ENCODE results near the gene LAMTOR5. TPM values are rescaled to one million over a fixed set of nuclear protein-coding genes. Genes with fewer than 3 reads are reported as not detected.
"Not testable (repeated sequence)": the region's sequence is repeated elsewhere in the genome, so short reads cannot be mapped to it uniquely, and the experiment has no call there.

LAMTOR5 gene
- total RNA-seq, 1 donor from 2014 or later, result 128 TPM

- H3K27me3 Mint-ChIP-seq (ENCODE audit: low read depth), result no peaks in the 10 kb centered on the region
- H3K4me3 Mint-ChIP-seq, result peak overlapping the region; percentile 74
- H3K4me1 Mint-ChIP-seq, result peaks cover 25% of the 10 kb centered on the region
- TF ChIP-seq CTCF (conservative IDR thresholded peaks at IDR 0.05), result no peak
- no peaks in the 10 kb centered on the region for H3K9me3 Mint-ChIP-seq
- no peak for DNase-seq (ENCODE audit: low read depth, low spot score)
- H3K36me3 Mint-ChIP-seq (ENCODE audit: low read depth), result peaks cover 5% of the 10 kb centered on the region
- H3K27ac Mint-ChIP-seq (ENCODE audit: unreplicated experiment), result no peak overlapping the region
Observed at GRCh38 chr1:110404401-110404800, 3.1 kb downstream of the LAMTOR5 start.

- Mint-ChIP-seq H3K4me3 (peak overlapping the region; percentile 74), H3K9me3 (no peaks in the 10 kb centered on the region), H3K4me1 (peaks cover 25% of the 10 kb centered on the region), H3K36me3 (ENCODE audit: low read depth) (peaks cover 5% of the 10 kb centered on the region), H3K27ac (ENCODE audit: unreplicated experiment) (no peak overlapping the region), H3K27me3 (ENCODE audit: low read depth) (no peaks in the 10 kb centered on the region)
- no peak for TF ChIP-seq CTCF (conservative IDR thresholded peaks at IDR 0.05)
- no peak for DNase-seq (ENCODE audit: low read depth, low spot score)
Observed at GRCh38 chr1:110403805-110404204, 3.7 kb downstream of the LAMTOR5 start.

GRCh38 chr1:110396259-110396958 is 11.1 kb downstream of the LAMTOR5 start:
- H3K27me3 Mint-ChIP-seq (ENCODE audit: low read depth); DNase-seq (ENCODE audit: low read depth, low spot score); H3K27ac Mint-ChIP-seq (ENCODE audit: unreplicated experiment); H3K4me3 Mint-ChIP-seq; H3K9me3 Mint-ChIP-seq: not testable (repeated sequence)
- Mint-ChIP-seq H3K4me1 (peaks cover 16% of the 10 kb centered on the region), H3K36me3 (ENCODE audit: low read depth) (peaks cover 17% of the 10 kb centered on the region)

- no peaks in the 10 kb centered on the region for H3K9me3 Mint-ChIP-seq
- no peak for TF ChIP-seq CTCF (conservative IDR thresholded peaks at IDR 0.05)
- no peak overlapping the region for H3K27ac Mint-ChIP-seq (ENCODE audit: unreplicated experiment)
- H3K4me1 Mint-ChIP-seq, result peaks cover 32% of the 10 kb centered on the region
- no peaks in the 10 kb centered on the region for H3K27me3 Mint-ChIP-seq (ENCODE audit: low read depth)
- no peak for DNase-seq (ENCODE audit: low read depth, low spot score)
- H3K36me3 Mint-ChIP-seq (ENCODE audit: low read depth), result peaks cover 14% of the 10 kb centered on the region
- H3K4me3 Mint-ChIP-seq, result no peak overlapping the region
Observed at GRCh38 chr1:110394493-110394820, 13.0 kb downstream of the LAMTOR5 start.

GRCh38 chr1:110393691-110394492 is 13.6 kb downstream of the LAMTOR5 start:
- TF ChIP-seq CTCF (conservative IDR thresholded peaks at IDR 0.05), result no peak
- Mint-ChIP-seq H3K36me3 (ENCODE audit: low read depth) (peaks cover 14% of the 10 kb centered on the region), H3K27me3 (ENCODE audit: low read depth) (no peaks in the 10 kb centered on the region), H3K4me3 (no peak overlapping the region), H3K9me3 (no peaks in the 10 kb centered on the region), H3K27ac (ENCODE audit: unreplicated experiment) (peak overlapping the region; percentile 17), H3K4me1 (peaks cover 32% of the 10 kb centered on the region)
- no peak for DNase-seq (ENCODE audit: low read depth, low spot score)

- no peak for DNase-seq (ENCODE audit: low read depth, low spot score)
- Mint-ChIP-seq H3K27ac (ENCODE audit: unreplicated experiment) (peak overlapping the region; percentile 17), H3K9me3 (no peaks in the 10 kb centered on the region), H3K4me3 (no peak overlapping the region), H3K27me3 (ENCODE audit: low read depth) (no peaks in the 10 kb centered on the region), H3K4me1 (peaks cover 32% of the 10 kb centered on the region), H3K36me3 (ENCODE audit: low read depth) (peaks cover 12% of the 10 kb centered on the region)
- TF ChIP-seq CTCF (conservative IDR thresholded peaks at IDR 0.05), result no peak
Observed at GRCh38 chr1:110393286-110393685, 14.2 kb downstream of the LAMTOR5 start.
